B cell (primary cell): ENCODE measurements around the gene PDZD4. TPM values are rescaled to one million over a fixed set of nuclear protein-coding genes. Genes with fewer than 3 reads are reported as not detected.

Experiments used
- ATAC-seq: fragments of 200-7000 bp; cut with Tn5 transposase; one replicate; pipeline ENCODE4 v1.10.0; 2021; ENCODE audit warnings: low read depth, mild to moderate bottlenecking, moderate number of reproducible peaks, moderate library complexity
- CTCF ChIA-PET: fragments of 350-600 bp; sonication (Branson Sonifier 250); formaldehyde crosslinking; loops from one replicate; lab custom pipeline; 2021; ENCODE audit warnings: antibody characterized with exemption, inconsistent platforms; lab: Charles Lee
- POLR2A ChIA-PET: fragments of 350-600 bp; sonication (Branson Sonifier 250); formaldehyde crosslinking; loops from one replicate; lab custom pipeline; 2021; ENCODE audit warnings: antibody characterized with exemption; lab: Charles Lee
- DNase-seq: peaks from one replicate; pipeline ENCODE4 v3.0.0; 2013
- H2AFZ ChIP-seq: 2 replicates; pipeline ENCODE4 v1.6.1; 2012; ENCODE audit warnings: mild to moderate bottlenecking, low read depth, low read length; ENCODE audit not compliant: insufficient read depth, poor library complexity, severe bottlenecking
- H3K27ac ChIP-seq, 2 donors: 1 replicate in 1 of 2; 2 replicates in 1 of 2; pipeline ENCODE4 v1.5.1; 2012 to 2013; ENCODE audit warnings: low read length in 2 of 2, mild to moderate bottlenecking in 2 of 2, moderate library complexity in 1 of 2
- H3K27me3 ChIP-seq, 4 experiments: fragments of 200-600 bp in 1 of 4; sonication (generic) in 1 of 4; replicated peaks in 1 of 4; 1 replicate in 2 of 4; 2 replicates in 2 of 4; pipeline versions ENCODE4 v1.6.1 to v1.7.0; 2013 to 2016; ENCODE audit warnings: low read length in 3 of 4, mild to moderate bottlenecking in 2 of 4, mixed read lengths in 1 of 4, moderate library complexity in 1 of 4; ENCODE audit not compliant: insufficient read depth in 4 of 4, control insufficient read depth in 3 of 4; ENCODE audit errors: control extremely low read depth in 1 of 4
- H3K36me3 ChIP-seq, 2 experiments: replicated peaks in 1 of 2; 1 replicate in 1 of 2; 2 replicates in 1 of 2; pipeline versions ENCODE4 v1.6.1 to v1.7.1; 2013; ENCODE audit warnings: low read length in 1 of 2; ENCODE audit not compliant: insufficient read depth in 2 of 2, control insufficient read depth in 1 of 2; ENCODE audit errors: control extremely low read depth in 1 of 2, extremely low read depth in 1 of 2
- H3K4me1 ChIP-seq, 2 donors: fragments of 200-600 bp in 1 of 2; sonication (generic) in 1 of 2; 1 replicate in 1 of 2; 2 replicates in 1 of 2; pipeline versions ENCODE4 v1.5.1 to v1.6.1; 2013 to 2017; ENCODE audit warnings: low read length in 2 of 2; ENCODE audit not compliant: control insufficient read depth in 2 of 2, insufficient read depth in 2 of 2
- H3K4me2 ChIP-seq: replicated peaks from 2 replicates; pipeline ENCODE3; 2012; ENCODE audit warnings: mild to moderate bottlenecking, low read depth, low read length; ENCODE audit not compliant: poor library complexity, severe bottlenecking
- H3K4me3 ChIP-seq, 5 experiments: fragments of 200-600 bp in 1 of 5; sonication (generic) in 1 of 5; 1 replicate in 3 of 5; 2 replicates in 2 of 5; pipeline versions ENCODE4 v1.5.1 to v1.7.0; 2011 to 2016; ENCODE audit warnings: low read length in 4 of 5, mild to moderate bottlenecking in 4 of 5, low read depth in 2 of 5, control low read depth in 1 of 5, moderate library complexity in 1 of 5; ENCODE audit not compliant: insufficient read depth in 1 of 5; ENCODE audit errors: control extremely low read depth in 1 of 5, extremely low read depth in 1 of 5
- H3K79me2 ChIP-seq: fragments of 200-600 bp; sonication (generic); one replicate; pipeline ENCODE4 v1.6.0; 2016; ENCODE audit warnings: low read length; ENCODE audit not compliant: control insufficient read depth, insufficient read depth
- H3K9ac ChIP-seq: fragments of 200-600 bp; sonication (generic); 2 replicates; pipeline ENCODE4 v1.6.1; 2017; ENCODE audit warnings: mild to moderate bottlenecking, low read length, moderate library complexity
- H3K9me3 ChIP-seq, 3 donors: one replicate each; pipeline versions ENCODE4 v1.6.1 to v1.7.1; 2013; ENCODE audit warnings: low read length in 2 of 3; ENCODE audit not compliant: control insufficient read depth in 2 of 3, insufficient read depth in 1 of 3; ENCODE audit errors: control extremely low read depth in 1 of 3
- H4K20me1 ChIP-seq: 2 replicates; pipeline ENCODE4 v1.6.0; 2012; ENCODE audit warnings: mild to moderate bottlenecking, low read length; ENCODE audit not compliant: insufficient read depth, control insufficient read depth, poor library complexity, severe bottlenecking
- H3K27ac Mint-ChIP-seq: one replicate; pipeline ENCODE4 v1.8.0; 2021; ENCODE audit warnings: mixed read lengths
- H3K27me3 Mint-ChIP-seq: one replicate; pipeline ENCODE4 v1.8.0; 2021; ENCODE audit warnings: mixed read lengths
- H3K4me1 Mint-ChIP-seq: one replicate; pipeline ENCODE4 v1.8.0; 2021; ENCODE audit warnings: mixed read lengths
- H3K4me3 Mint-ChIP-seq: one replicate; pipeline ENCODE4 v1.8.0; 2021; ENCODE audit warnings: mixed read lengths
- H3K9me3 Mint-ChIP-seq: one replicate; pipeline ENCODE4 v1.8.0; 2022; ENCODE audit warnings: mixed read lengths; ENCODE audit not compliant: insufficient read depth
- CTCF ChIP-seq: fragments of 200-600 bp; IDR thresholded peaks from one replicate; pipeline ENCODE4 v1.8.0; 2022; ENCODE audit warnings: antibody characterized with exemption, mild to moderate bottlenecking
- EZH2 ChIP-seq: IDR thresholded peaks from 2 replicates; pipeline ENCODE4 v1.6.1; 2012; ENCODE audit warnings: borderline replicate concordance, low read depth, mild to moderate bottlenecking, moderate library complexity, low read length; ENCODE audit not compliant: insufficient read depth, poor library complexity, severe bottlenecking
- whole genome bisulfite sequencing: methylation state at CpG from one replicate; pipeline ENCODE4 v1.1.5; 2013; ENCODE audit warnings: missing lambda C conversion rate; ENCODE audit not compliant: insufficient coverage; 5-methylcytosine and 5-hydroxymethylcytosine counted together
- intact Hi-C: fragments of 100-400 bp; cut with micrococcal nuclease; formaldehyde crosslinking; loops from one replicate; pipeline ENCODE4 v1.10.0; 2022
- polyA plus RNA-seq: library from polyadenylated mRNA; depleted of rRNA; stranded (reverse); fragments of >200 nt; gene quantifications from 2 replicates; pipeline ENCODE4 v1.2.3, GENCODE V29; 2012
- total RNA-seq, 2 donors: library from RNA; stranded (reverse); fragments of 120-200 nt in 1 of 2; gene quantifications; 1 replicate in 1 of 2; 2 replicates in 1 of 2; pipeline versions ENCODE4 v1.2.3 to v1.2.4, GENCODE V29; 2013 to 2022

PDZD4 gene
- total and polyA plus RNA-seq, 2 donors (not counting 1 experiment from before 2014, with no cell fraction given), result 0.36 TPM; not detected in 1

DNA sequence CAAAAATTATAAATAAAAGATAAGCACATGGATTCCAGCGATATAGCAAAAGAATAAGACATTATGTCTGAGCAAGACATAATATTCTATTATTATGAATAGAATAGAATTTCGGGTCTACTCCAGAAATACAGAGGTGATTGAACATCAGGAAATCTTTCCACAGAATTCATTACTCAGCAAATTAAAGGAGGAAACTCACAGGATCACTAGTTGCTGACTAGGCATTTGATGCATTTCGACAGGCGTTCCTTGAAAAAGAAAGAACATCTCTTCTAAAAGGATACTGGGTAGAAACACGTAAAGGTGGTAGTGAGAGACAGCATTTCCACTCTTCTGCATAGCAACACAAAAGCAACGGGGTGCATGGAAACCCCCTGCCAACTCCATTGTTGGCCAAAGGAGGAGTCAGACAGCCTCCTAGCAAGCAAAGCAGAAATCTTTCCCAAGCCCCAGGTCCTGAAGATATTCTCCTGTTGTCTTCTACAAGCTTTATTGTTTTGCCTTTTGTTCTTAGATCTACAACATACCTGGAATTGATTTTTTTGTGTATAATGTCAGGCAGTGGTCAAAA lies 14.3 kb upstream of the PDZD4 start:
- H3K27me3 Mint-ChIP-seq, result peaks cover 19% of the 10 kb centered on the region
- H3K4me2 ChIP-seq, result peak overlapping the region; percentile 38
- no peak overlapping the region for H3K27ac ChIP-seq
- no peak overlapping the region for H3K4me3 Mint-ChIP-seq
- no peaks in the 10 kb centered on the region for H3K9me3 Mint-ChIP-seq
- POLR2A ChIA-PET, result no interaction called here
- no peaks in the 10 kb centered on the region for H3K9me3 ChIP-seq
- H3K27me3 ChIP-seq, result no peaks in the 10 kb centered on the region
- WGBS, result no CpG with 5 or more reads among the region's 6 CpGs
- no peaks in the 10 kb centered on the region for H3K79me2 ChIP-seq
- no peaks in the 10 kb centered on the region for H4K20me1 ChIP-seq
- no peak overlapping the region for H2AFZ ChIP-seq
- intact Hi-C loops, result no loop called here
- no peaks in the 10 kb centered on the region for H3K36me3 ChIP-seq
- TF ChIP-seq CTCF (no peak), EZH2 (no peak)
- CTCF ChIA-PET, result no interaction called here
- no peak overlapping the region for H3K4me3 ChIP-seq
- DNase-seq, result no peak
- peaks cover 13% of the 10 kb centered on the region for H3K4me1 Mint-ChIP-seq
- no peak overlapping the region for H3K27ac Mint-ChIP-seq
- peaks cover 13 to 19% of the 10 kb centered on the region in 2 donors for H3K4me1 ChIP-seq
- no peak overlapping the region for H3K9ac ChIP-seq
- no peak for ATAC-seq

DNA sequence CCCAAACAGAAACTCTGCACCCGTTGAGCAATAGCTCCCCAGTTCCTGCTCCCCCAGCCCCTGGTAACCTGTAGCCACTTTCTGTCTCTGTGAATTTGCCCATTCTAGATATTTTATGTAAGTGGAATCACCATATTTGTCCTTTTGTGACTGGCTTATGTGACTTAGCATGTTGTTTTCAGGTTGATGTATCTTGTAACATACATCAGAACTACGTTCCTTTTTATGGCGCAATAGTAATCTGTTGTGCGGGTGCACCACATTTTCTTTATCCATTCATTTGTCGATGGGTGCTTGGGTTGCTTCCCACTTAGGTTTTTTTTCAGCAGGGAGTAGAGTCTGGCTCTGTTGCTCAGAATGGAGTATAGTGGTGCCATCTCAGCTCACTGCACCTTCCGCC lies 6.6 kb upstream of the PDZD4 start:
- CTCF ChIA-PET, result interaction anchor here (0.7 kb wide), 1 partner anchor 10 kb away, joined by 3 read pairs; no protein-coding TSS in a partner anchor
- intact Hi-C loops, result no loop called here
- H3K9me3 Mint-ChIP-seq, result no peaks in the 10 kb centered on the region
- Histone ChIP-seq H3K9me3 (peaks cover 0 to under 1% (median 0%) of the 10 kb centered on the region in 3 donors), H3K79me2 (no peaks in the 10 kb centered on the region), H3K9ac (no peak overlapping the region), H3K4me3 (no peak overlapping the region), H3K27me3 (peaks cover 0 to 6% (median 0%) of the 10 kb centered on the region in 4 experiments), H3K36me3 (no peaks in the 10 kb centered on the region), H4K20me1 (no peaks in the 10 kb centered on the region), H2AFZ (no peak overlapping the region), H3K4me2 (no peak overlapping the region), H3K4me1 (no peaks in the 10 kb centered on the region), H3K27ac (no peak overlapping the region)
- peaks cover 14% of the 10 kb centered on the region for H3K27me3 Mint-ChIP-seq
- no peak for ATAC-seq
- no peak for DNase-seq
- no peak overlapping the region for H3K4me3 Mint-ChIP-seq
- no peaks in the 10 kb centered on the region for H3K4me1 Mint-ChIP-seq
- no peak for TF ChIP-seq EZH2
- TF ChIP-seq CTCF, result no peak
- no peak overlapping the region for H3K27ac Mint-ChIP-seq
- POLR2A ChIA-PET, result interaction anchor here (0.7 kb wide), 1 partner anchor 33 kb away, joined by 5 read pairs; no protein-coding TSS in a partner anchor
- WGBS, result no CpG with 5 or more reads among the region's 6 CpGs
